SK-N-SH treated with all-trans-retinoic acid at 6 μM for 48 hours (cell line): ENCODE results near the gene PDE5A.

Source experiments
- ATAC-seq: fragments of 200-7000 bp; cut with Tn5 transposase; 3 replicates; pipeline ENCODE4 v1.9.1; 2020; ENCODE audit warnings: mild to moderate bottlenecking, moderate library complexity
- CSDC2 ChIP-seq: fragments of 250-450 bp; sonication (Bioruptor Pico); IDR thresholded peaks from 2 replicates; pipeline ENCODE4 v1.5.0; 2020; ENCODE audit warnings: mild to moderate bottlenecking, moderate library complexity
- ESRRG ChIP-seq: fragments of 250-450 bp; sonication (Bioruptor Pico); IDR thresholded peaks from 2 replicates; pipeline ENCODE4 v1.6.1; 2021; ENCODE audit warnings: mild to moderate bottlenecking
- GLIS3 ChIP-seq: fragments of 250-450 bp; sonication (Bioruptor Pico); IDR thresholded peaks from 2 replicates; pipeline ENCODE4 v1.5.0; 2020; ENCODE audit warnings: mild to moderate bottlenecking, moderate library complexity
- OSR1 ChIP-seq: fragments of 250-450 bp; sonication (Bioruptor Pico); IDR thresholded peaks from 2 replicates; pipeline ENCODE4 v1.8.0; 2022; ENCODE audit warnings: moderate library complexity, mild to moderate bottlenecking, inconsistent platforms
- PPARA ChIP-seq: fragments of 250-450 bp; sonication (Bioruptor Pico); IDR thresholded peaks from 2 replicates; pipeline ENCODE4 v1.5.0; 2020; ENCODE audit warnings: mild to moderate bottlenecking, borderline replicate concordance
- RARB ChIP-seq: fragments of 250-450 bp; sonication (Bioruptor Pico); IDR thresholded peaks from 2 replicates; pipeline ENCODE4 v1.8.0; 2021; ENCODE audit warnings: mild to moderate bottlenecking, moderate library complexity
- TCF4 ChIP-seq: fragments of 250-450 bp; sonication (Bioruptor Pico); IDR thresholded peaks from 2 replicates; pipeline ENCODE4 v1.8.0; 2021; ENCODE audit warnings: mild to moderate bottlenecking, moderate library complexity, borderline replicate concordance
- TOX ChIP-seq: fragments of 250-450 bp; sonication (Bioruptor Pico); IDR thresholded peaks from 2 replicates; pipeline ENCODE4 v1.8.0; 2021; ENCODE audit warnings: mild to moderate bottlenecking, moderate library complexity, borderline replicate concordance
- TSHZ2 ChIP-seq: fragments of 250-450 bp; sonication (Bioruptor Pico); IDR thresholded peaks from 2 replicates; pipeline ENCODE4 v1.5.0; 2020; ENCODE audit warnings: mild to moderate bottlenecking, moderate library complexity
- ZC3H10 ChIP-seq: fragments of 250-450 bp; sonication (Bioruptor Pico); IDR thresholded peaks from 2 replicates; pipeline ENCODE4 v1.5.1; 2021; ENCODE audit warnings: mild to moderate bottlenecking, moderate library complexity
- ZFP3 ChIP-seq: fragments of 250-450 bp; sonication (Bioruptor Pico); IDR thresholded peaks from 2 replicates; pipeline ENCODE4 v1.5.0; 2020; ENCODE audit warnings: mild to moderate bottlenecking, moderate library complexity
- ZFP30 ChIP-seq: fragments of 450-650 bp; formaldehyde crosslinking; IDR thresholded peaks from 2 replicates; pipeline ENCODE4 v1.5.0; 2022; ENCODE audit warnings: mild to moderate bottlenecking, moderate library complexity
- ZNF565 ChIP-seq: fragments of 450-650 bp; formaldehyde crosslinking; conservative IDR thresholded peaks from 2 replicates; pipeline ENCODE4 v1.5.0; 2020; ENCODE audit warnings: low read depth, mild to moderate bottlenecking, moderate library complexity
- ZNF8 ChIP-seq: fragments of 450-650 bp; formaldehyde crosslinking; IDR thresholded peaks from 2 replicates; pipeline ENCODE4 v1.5.0; 2020; ENCODE audit warnings: mild to moderate bottlenecking, moderate library complexity
- TF ChIP-seq, protein P1 (sequence below): fragments of 250-450 bp; sonication (Bioruptor Pico); IDR thresholded peaks from 2 replicates; pipeline ENCODE4 v1.8.0; 2020; ENCODE audit warnings: mild to moderate bottlenecking, moderate library complexity, borderline replicate concordance
- TF ChIP-seq, protein P2 (sequence below): fragments of 250-450 bp; sonication (Bioruptor Pico); IDR thresholded peaks from 2 replicates; pipeline ENCODE4 v1.5.1; 2020; ENCODE audit warnings: low read depth, mild to moderate bottlenecking, moderate library complexity

The PDE5A gene

GRCh38 chr4:119526786-119527550 lies 101.6 kb downstream of the PDE5A start (continued):
- TF ChIP-seq RARB (CRISPR knock-in tag): no peak
- no peak for TF ChIP-seq GLIS3 (CRISPR knock-in tag)
- TF ChIP-seq PPARA (CRISPR knock-in tag): no peak
- TF ChIP-seq ZNF565 (CRISPR knock-in tag): no peak
- TF ChIP-seq TOX: no peak
- no peak for TF ChIP-seq OSR1
- TF ChIP-seq, all 23 proteins: peak for 0

DNA sequence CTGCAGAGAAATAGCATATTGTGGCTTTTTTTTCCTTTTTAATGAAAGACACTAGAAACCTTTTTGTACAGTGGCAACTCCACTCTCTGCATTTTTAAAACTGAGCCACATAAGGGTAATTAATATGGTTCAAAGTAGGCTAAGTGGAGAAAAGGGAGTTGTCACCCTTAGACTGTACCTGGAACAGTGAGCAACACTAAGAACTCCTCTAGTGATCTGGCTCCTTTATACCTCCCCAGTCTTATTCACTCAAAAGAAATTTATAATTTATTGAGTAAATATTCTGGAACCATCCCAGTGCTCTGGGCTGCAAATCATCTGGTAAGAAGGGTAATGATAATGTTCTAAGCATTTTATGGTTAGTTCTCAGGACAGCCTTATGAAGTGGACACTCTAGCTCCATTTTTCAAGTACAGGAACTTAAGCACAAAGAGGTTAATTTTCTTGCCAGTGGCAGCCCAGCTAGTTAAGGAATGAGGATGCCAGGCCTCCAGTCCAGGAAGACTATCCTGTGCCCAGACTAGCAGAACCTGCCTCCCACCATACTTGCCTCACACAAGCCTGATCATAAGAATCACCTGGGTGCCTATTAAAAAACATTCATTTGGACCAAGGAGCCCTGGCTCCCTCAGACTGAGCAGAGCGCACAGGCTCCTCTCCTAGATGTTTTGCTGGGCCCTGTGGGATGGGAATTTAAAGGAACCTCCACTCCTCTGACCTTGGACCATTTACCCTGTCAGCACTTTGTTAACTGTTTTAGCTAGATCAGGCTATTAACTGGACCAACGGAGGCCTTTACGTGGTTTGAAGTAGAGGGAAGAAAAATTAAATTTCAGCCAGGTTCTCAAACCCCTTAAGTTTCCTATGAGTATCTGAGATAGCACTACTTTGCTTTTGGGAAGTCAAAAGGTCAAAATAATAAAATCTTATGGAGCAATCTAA lies 102.6 kb downstream of the PDE5A start:
- peak; percentile 42 for ATAC-seq
- TF ChIP-seq CSDC2 (CRISPR knock-in tag): 0 out of 2 replicates have a peak, but pooled peaks have one; percentile 62
- no peak for TF ChIP-seq PPARA (CRISPR knock-in tag)
- TF ChIP-seq, protein P1, sequence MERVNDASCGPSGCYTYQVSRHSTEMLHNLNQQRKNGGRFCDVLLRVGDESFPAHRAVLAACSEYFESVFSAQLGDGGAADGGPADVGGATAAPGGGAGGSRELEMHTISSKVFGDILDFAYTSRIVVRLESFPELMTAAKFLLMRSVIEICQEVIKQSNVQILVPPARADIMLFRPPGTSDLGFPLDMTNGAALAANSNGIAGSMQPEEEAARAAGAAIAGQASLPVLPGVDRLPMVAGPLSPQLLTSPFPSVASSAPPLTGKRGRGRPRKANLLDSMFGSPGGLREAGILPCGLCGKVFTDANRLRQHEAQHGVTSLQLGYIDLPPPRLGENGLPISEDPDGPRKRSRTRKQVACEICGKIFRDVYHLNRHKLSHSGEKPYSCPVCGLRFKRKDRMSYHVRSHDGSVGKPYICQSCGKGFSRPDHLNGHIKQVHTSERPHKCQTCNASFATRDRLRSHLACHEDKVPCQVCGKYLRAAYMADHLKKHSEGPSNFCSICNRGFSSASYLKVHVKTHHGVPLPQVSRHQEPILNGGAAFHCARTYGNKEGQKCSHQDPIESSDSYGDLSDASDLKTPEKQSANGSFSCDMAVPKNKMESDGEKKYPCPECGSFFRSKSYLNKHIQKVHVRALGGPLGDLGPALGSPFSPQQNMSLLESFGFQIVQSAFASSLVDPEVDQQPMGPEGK (CRISPR knock-in tag): no peak

DNA sequence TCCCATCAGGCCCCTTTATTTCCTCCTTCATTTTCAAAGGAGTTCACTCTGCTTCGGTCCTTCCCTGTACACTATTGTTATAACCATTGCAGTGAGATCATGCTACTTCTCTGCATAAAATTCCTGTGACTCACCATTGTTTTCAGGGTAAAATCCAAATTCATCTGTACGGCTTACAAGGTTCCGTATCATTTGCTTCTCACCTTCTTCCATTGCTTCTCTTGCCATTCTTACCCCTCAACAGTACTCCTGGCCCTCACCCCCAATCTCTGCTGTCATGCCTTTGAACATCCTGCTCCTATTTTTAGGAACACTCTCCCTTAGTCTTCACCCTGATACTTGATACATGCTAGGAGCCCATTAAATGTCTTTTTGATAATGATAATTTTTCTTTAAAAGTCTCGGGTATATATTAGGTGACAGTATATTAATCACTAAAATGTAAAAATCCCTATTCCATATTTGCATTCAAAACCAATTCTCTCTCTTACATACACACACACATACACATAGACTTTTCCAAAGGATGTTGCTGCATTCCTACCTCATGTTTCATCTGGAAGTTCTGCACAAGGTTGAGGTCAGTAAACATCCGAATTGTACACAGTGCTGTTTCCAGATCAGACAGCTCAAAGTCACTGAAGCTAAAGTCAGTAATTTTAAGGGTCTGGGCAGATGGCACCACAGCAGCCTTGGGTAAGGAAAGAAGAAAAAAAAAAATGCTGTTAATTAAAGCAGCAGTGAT lies 103.4 kb downstream of the PDE5A start:
- peak; percentile 87 for ATAC-seq
- TF ChIP-seq, protein P1 (CRISPR knock-in tag): no peak
- TF ChIP-seq CSDC2 (CRISPR knock-in tag): 0 out of 2 replicates have a peak, but pooled peaks have one; percentile 54
- TF ChIP-seq, protein P2, sequence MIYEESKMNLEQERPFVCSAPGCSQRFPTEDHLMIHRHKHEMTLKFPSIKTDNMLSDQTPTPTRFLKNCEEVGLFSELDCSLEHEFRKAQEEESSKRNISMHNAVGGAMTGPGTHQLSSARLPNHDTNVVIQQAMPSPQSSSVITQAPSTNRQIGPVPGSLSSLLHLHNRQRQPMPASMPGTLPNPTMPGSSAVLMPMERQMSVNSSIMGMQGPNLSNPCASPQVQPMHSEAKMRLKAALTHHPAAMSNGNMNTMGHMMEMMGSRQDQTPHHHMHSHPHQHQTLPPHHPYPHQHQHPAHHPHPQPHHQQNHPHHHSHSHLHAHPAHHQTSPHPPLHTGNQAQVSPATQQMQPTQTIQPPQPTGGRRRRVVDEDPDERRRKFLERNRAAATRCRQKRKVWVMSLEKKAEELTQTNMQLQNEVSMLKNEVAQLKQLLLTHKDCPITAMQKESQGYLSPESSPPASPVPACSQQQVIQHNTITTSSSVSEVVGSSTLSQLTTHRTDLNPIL: no peak
- TF ChIP-seq GLIS3 (CRISPR knock-in tag): peak; percentile 38; the same call in 1 of the 2 replicates
- TF ChIP-seq ZFP30 (CRISPR knock-in tag): no peak
- TF ChIP-seq TSHZ2: no peak

GRCh38 chr4:119523399-119523798 lies 105.2 kb downstream of the PDE5A start:
- peak; percentile 39 for ATAC-seq
- no peak for TF ChIP-seq TCF4 (CRISPR knock-in tag)
- TF ChIP-seq, protein P1 (CRISPR knock-in tag): no peak
- no peak for TF ChIP-seq TSHZ2
- TF ChIP-seq ZNF8: no peak
- TF ChIP-seq ESRRG (CRISPR knock-in tag): no peak
- TF ChIP-seq TOX: peak; percentile 83
- TF ChIP-seq ZC3H10 (CRISPR knock-in tag): peak; percentile 78
- no peak for TF ChIP-seq ZFP3 (CRISPR knock-in tag)
- TF ChIP-seq OSR1: no peak
